ENCODE measurements around the gene PCSK4. TPM values are rescaled to one million over a fixed set of nuclear protein-coding genes. Genes with fewer than 3 reads are reported as not detected.

Gene PCSK4
- total RNA-seq, 1 experiment from 2014 or later: 3.9 TPM

DNA sequence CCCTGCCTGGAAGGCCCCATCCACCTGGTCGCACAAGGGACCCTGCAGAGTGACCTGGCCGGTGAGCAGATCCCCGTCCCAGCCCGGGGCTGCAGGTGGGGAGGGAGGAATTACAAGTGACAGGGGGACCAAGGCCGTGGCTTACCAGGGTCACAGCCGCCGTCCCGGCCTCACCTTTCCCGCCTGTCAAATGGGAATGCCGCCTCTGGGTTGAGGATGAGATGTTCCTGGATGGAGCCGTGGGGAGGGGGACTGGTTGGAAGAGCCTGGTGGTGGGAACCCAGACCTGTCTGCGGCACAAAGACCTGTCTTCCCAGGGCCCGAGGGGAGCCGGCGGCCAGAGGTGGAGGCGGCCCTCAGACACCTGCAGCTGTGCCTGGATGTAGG, 39.3 kb upstream of the PCSK4 start:
- no peak for DNase-seq
- H3K9me2 ChIP-seq (replicated peaks; ENCODE audit: low read length): no peaks in the 10 kb centered on the region
- H3K27ac ChIP-seq (ENCODE audit: low read length): no peak overlapping the region
- H3K79me2 ChIP-seq (ENCODE audit: low read length): no peaks in the 10 kb centered on the region
- no peak overlapping the region for H3K4me3 ChIP-seq (ENCODE audit: low read length)
- no TSS peak for BruUV-seq (replicated peaks)
- no peaks in the 10 kb centered on the region for H3K27me3 ChIP-seq (ENCODE audit: low read length)
- ChIA-PET CTCF (no interaction called here), POLR2A (ENCODE audit: unreplicated experiment) (no interaction called here)
- no peaks in the 10 kb centered on the region for H3K9me3 ChIP-seq (ENCODE audit: low read length)
- no peaks in the 10 kb centered on the region for H3K36me3 ChIP-seq (ENCODE audit: low read depth, low read length)
- intact Hi-C loops (cut with micrococcal nuclease): no loop called here
- no peaks in the 10 kb centered on the region for H4K20me1 ChIP-seq (ENCODE audit: low read length)
- no peak overlapping the region for H2AFZ ChIP-seq (ENCODE audit: low read length)
- H3K4me1 ChIP-seq (ENCODE audit: insufficient read depth, low read length): no peaks in the 10 kb centered on the region
- TF ChIP-seq, protein P1, sequence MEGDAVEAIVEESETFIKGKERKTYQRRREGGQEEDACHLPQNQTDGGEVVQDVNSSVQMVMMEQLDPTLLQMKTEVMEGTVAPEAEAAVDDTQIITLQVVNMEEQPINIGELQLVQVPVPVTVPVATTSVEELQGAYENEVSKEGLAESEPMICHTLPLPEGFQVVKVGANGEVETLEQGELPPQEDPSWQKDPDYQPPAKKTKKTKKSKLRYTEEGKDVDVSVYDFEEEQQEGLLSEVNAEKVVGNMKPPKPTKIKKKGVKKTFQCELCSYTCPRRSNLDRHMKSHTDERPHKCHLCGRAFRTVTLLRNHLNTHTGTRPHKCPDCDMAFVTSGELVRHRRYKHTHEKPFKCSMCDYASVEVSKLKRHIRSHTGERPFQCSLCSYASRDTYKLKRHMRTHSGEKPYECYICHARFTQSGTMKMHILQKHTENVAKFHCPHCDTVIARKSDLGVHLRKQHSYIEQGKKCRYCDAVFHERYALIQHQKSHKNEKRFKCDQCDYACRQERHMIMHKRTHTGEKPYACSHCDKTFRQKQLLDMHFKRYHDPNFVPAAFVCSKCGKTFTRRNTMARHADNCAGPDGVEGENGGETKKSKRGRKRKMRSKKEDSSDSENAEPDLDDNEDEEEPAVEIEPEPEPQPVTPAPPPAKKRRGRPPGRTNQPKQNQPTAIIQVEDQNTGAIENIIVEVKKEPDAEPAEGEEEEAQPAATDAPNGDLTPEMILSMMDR (conservative IDR thresholded peaks at IDR 0.05; ENCODE audit: low read depth, low read length): no peak
- TF ChIP-seq EZH2 (IDR thresholded peaks at IDR 0.05; ENCODE audit: low read length, unreplicated experiment) (no peak), EZH2phosphoT487 (IDR thresholded peaks at IDR 0.05; ENCODE audit: borderline replicate concordance, low read length) (no peak)
- H3F3A ChIP-seq (ENCODE audit: low read length, unreplicated experiment): no peaks in the 10 kb centered on the region
- no peak overlapping the region for H3K4me2 ChIP-seq (ENCODE audit: low read length)
- ATAC-seq: no peak
- H3K9ac ChIP-seq (ENCODE audit: low read length): no peak overlapping the region

DNA sequence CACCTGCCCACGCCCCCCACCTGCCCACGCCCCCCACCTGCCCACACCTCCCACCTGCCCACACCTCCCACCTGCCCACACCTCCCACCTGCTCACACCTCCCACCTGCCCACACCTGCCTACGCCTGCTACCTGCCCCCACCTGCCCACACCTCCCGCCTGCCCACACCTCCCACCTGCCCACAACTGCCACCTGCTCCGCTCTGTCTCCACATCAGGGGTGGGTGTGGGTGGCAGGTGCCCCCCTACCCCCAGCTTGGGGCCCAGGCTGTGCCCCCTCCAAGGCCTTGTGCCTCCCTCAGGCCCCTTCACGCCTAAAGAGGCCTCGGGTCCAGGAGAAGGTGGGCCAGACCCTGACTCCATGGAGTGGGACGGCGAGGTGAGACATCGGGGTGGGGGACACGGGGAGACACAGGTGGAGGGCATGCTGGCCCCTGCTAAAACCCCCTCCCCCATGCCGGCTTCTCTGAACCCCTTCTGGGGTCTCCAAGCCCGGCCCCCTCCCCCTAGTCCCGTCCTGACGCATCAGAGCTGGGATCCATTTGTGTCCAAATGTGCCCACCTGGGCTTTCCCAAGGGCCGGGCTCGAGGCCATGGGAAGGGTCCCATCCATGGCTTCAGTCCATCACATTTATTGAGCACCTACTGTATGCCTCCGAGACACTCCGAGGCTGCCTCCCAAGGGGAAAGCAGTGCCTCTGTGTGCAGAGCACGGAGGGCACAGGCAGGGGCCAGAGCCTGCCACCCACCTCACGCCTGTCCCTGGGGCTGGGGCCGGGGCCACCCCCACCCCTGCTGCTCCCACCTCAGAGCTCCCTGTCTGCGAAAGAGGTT, 38.7 kb upstream of the PCSK4 start:
- BruUV-seq (replicated peaks): no TSS peak
- H3K9me3 ChIP-seq (ENCODE audit: low read length): no peaks in the 10 kb centered on the region

More for the DNA sequence above, 38.7 kb upstream of the PCSK4 start:
- Histone ChIP-seq H3K79me2 (ENCODE audit: low read length) (no peaks in the 10 kb centered on the region), H3K27ac (ENCODE audit: low read length) (no peak overlapping the region), H3K9ac (ENCODE audit: low read length) (no peak overlapping the region), H2AFZ (ENCODE audit: low read length) (no peak overlapping the region), H3K4me3 (ENCODE audit: low read length) (no peak overlapping the region), H4K20me1 (ENCODE audit: low read length) (no peaks in the 10 kb centered on the region), H3K9me2 (replicated peaks; ENCODE audit: low read length) (no peaks in the 10 kb centered on the region), H3K4me2 (ENCODE audit: low read length) (no peak overlapping the region), H3K27me3 (ENCODE audit: low read length) (no peaks in the 10 kb centered on the region), H3K36me3 (ENCODE audit: low read depth, low read length) (no peaks in the 10 kb centered on the region), H3K4me1 (ENCODE audit: insufficient read depth, low read length) (no peaks in the 10 kb centered on the region), H3F3A (ENCODE audit: low read length, unreplicated experiment) (no peaks in the 10 kb centered on the region)
- intact Hi-C loops (cut with micrococcal nuclease): no loop called here
- TF ChIP-seq EZH2phosphoT487 (IDR thresholded peaks at IDR 0.05; ENCODE audit: borderline replicate concordance, low read length) (no peak), EZH2 (IDR thresholded peaks at IDR 0.05; ENCODE audit: low read length, unreplicated experiment) (no peak)
- TF ChIP-seq, protein P1 (conservative IDR thresholded peaks at IDR 0.05; ENCODE audit: low read depth, low read length): no peak
- ChIA-PET POLR2A (ENCODE audit: unreplicated experiment) (no interaction called here), CTCF (no interaction called here)
- DNase-seq: no peak
- no peak for ATAC-seq
